ENCODE results near the gene CD69.
"Not testable (repeated sequence)": the region's sequence is repeated elsewhere in the genome, so short reads cannot be mapped to it uniquely, and the experiment has no call there.

CD69 gene

DNA sequence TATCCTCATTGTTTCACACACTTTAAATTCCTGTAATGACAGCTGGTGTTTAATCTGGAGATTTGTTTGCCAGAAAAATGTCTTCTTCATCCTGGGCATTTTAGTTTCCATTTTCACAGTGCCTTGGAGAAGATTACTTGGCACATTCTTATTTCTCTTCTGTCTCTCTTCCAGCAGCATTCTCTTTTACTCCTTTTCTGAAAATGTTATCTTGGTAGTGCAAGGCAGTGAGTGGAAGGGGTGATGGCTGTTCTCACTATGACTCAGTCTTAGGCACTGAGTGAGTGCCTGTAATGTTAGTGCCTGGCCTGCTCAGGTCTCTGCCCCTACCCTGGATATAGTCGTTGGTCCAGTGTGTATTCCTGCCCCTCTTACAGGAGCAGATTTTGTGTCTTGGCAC is 40.9 kb downstream of the CD69 start:
- TF ChIP-seq GLIS3 (CRISPR knock-in tag; IDR thresholded peaks at IDR 0.05) (no peak), ZNF8 (CRISPR knock-in tag; IDR thresholded peaks at IDR 0.05) (no peak), OSR1 (CRISPR knock-in tag; IDR thresholded peaks at IDR 0.05) (no peak), ZNF565 (CRISPR knock-in tag; conservative IDR thresholded peaks at IDR 0.05; ENCODE audit: low read depth) (no peak), TCF4 (CRISPR knock-in tag; IDR thresholded peaks at IDR 0.05; ENCODE audit: borderline replicate concordance) (no peak), ZFP3 (CRISPR knock-in tag; IDR thresholded peaks at IDR 0.05) (no peak), RARB (CRISPR knock-in tag; IDR thresholded peaks at IDR 0.05) (no peak)
- TF ChIP-seq, protein P1, sequence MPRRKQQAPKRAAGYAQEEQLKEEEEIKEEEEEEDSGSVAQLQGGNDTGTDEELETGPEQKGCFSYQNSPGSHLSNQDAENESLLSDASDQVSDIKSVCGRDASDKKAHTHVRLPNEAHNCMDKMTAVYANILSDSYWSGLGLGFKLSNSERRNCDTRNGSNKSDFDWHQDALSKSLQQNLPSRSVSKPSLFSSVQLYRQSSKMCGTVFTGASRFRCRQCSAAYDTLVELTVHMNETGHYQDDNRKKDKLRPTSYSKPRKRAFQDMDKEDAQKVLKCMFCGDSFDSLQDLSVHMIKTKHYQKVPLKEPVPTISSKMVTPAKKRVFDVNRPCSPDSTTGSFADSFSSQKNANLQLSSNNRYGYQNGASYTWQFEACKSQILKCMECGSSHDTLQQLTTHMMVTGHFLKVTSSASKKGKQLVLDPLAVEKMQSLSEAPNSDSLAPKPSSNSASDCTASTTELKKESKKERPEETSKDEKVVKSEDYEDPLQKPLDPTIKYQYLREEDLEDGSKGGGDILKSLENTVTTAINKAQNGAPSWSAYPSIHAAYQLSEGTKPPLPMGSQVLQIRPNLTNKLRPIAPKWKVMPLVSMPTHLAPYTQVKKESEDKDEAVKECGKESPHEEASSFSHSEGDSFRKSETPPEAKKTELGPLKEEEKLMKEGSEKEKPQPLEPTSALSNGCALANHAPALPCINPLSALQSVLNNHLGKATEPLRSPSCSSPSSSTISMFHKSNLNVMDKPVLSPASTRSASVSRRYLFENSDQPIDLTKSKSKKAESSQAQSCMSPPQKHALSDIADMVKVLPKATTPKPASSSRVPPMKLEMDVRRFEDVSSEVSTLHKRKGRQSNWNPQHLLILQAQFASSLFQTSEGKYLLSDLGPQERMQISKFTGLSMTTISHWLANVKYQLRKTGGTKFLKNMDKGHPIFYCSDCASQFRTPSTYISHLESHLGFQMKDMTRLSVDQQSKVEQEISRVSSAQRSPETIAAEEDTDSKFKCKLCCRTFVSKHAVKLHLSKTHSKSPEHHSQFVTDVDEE (CRISPR knock-in tag; IDR thresholded peaks at IDR 0.05): no peak
- TF ChIP-seq, protein P2, sequence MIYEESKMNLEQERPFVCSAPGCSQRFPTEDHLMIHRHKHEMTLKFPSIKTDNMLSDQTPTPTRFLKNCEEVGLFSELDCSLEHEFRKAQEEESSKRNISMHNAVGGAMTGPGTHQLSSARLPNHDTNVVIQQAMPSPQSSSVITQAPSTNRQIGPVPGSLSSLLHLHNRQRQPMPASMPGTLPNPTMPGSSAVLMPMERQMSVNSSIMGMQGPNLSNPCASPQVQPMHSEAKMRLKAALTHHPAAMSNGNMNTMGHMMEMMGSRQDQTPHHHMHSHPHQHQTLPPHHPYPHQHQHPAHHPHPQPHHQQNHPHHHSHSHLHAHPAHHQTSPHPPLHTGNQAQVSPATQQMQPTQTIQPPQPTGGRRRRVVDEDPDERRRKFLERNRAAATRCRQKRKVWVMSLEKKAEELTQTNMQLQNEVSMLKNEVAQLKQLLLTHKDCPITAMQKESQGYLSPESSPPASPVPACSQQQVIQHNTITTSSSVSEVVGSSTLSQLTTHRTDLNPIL (CRISPR knock-in tag; IDR thresholded peaks at IDR 0.05; ENCODE audit: low read depth): no peak
- TF ChIP-seq, protein P3, sequence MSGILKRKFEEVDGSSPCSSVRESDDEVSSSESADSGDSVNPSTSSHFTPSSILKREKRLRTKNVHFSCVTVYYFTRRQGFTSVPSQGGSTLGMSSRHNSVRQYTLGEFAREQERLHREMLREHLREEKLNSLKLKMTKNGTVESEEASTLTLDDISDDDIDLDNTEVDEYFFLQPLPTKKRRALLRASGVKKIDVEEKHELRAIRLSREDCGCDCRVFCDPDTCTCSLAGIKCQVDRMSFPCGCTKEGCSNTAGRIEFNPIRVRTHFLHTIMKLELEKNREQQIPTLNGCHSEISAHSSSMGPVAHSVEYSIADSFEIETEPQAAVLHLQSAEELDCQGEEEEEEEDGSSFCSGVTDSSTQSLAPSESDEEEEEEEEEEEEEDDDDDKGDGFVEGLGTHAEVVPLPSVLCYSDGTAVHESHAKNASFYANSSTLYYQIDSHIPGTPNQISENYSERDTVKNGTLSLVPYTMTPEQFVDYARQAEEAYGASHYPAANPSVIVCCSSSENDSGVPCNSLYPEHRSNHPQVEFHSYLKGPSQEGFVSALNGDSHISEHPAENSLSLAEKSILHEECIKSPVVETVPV (CRISPR knock-in tag; IDR thresholded peaks at IDR 0.05): no peak
- ATAC-seq: no peak

DNA sequence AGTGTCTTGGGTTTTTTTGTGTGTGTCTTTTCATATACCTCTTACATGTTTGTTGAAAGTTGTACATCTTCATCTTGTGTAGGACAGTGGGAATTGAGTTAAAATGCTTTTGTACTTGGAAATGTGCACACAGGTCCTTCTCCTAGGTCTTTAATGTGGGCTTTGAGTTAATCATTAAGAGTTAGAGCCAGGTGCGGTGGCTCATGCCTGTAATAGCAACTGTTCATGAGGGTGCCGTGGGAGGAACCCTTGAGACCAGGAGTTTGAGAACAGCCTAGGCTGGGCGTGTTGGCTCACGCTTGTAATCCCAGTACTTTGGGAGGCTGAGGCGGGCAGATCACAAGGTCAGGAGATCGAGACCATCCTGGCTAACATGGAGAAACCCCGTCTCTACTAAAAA is 41.7 kb downstream of the CD69 start:
- TF ChIP-seq ARNTL (CRISPR knock-in tag; IDR thresholded peaks at IDR 0.05; ENCODE audit: borderline replicate concordance, low read depth) (no peak), ZFP30 (CRISPR knock-in tag; IDR thresholded peaks at IDR 0.05) (no peak), BACH2 (CRISPR knock-in tag; IDR thresholded peaks at IDR 0.05; ENCODE audit: borderline replicate concordance) (no peak), ZC3H10 (CRISPR knock-in tag; IDR thresholded peaks at IDR 0.05) (no peak)
- ATAC-seq: no peak

DNA sequence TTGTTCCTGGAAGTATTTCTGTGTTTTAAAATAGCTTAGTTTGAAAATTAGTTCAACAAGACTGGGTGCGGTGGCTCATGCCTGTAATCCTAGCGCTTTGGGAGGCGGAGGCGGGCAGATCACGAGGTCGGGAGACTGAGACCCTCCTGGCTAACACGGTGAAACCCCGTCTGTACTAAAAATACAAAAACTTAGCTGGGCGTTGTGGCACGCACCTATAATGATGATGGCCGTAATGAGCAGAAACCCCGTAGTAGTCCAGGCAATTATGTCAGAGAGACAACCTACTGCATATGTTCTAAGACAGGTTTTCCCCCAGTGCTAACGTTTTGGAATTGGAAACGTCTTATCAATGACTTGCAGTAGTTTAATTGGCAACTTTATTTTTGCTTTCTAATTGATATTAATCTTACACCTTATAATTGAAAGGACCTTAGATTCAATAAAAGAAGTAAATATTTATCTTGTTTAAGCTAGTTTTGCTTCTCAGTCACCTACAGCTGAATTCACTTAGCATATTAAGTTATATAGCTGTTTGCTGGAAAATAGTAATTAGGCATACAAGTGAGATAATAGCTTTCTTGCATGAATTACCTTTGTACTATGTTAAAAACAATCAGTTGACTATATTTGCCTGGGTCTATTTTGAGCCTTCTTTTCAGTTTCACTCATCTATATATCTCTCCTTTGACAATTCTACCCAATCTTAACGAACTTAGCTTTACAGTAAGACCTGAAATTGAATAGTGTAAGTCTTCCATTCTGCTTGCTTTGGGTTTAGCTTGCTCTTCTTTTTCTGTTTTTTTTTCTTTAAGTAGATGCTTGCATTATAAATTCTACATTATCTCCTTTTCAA is 43.4 kb downstream of the CD69 start:
- no peak for TF ChIP-seq OSR1 (CRISPR knock-in tag; IDR thresholded peaks at IDR 0.05)
- TF ChIP-seq ZNF70 (CRISPR knock-in tag; IDR thresholded peaks at IDR 0.05): no peak
- no peak for TF ChIP-seq ARNTL (CRISPR knock-in tag; IDR thresholded peaks at IDR 0.05; ENCODE audit: borderline replicate concordance, low read depth)
- TF ChIP-seq, protein P1 (CRISPR knock-in tag; IDR thresholded peaks at IDR 0.05): no peak
- TF ChIP-seq ZFP3 (CRISPR knock-in tag; IDR thresholded peaks at IDR 0.05): no peak
- TF ChIP-seq ZNF565 (CRISPR knock-in tag; conservative IDR thresholded peaks at IDR 0.05; ENCODE audit: low read depth): no peak

DNA sequence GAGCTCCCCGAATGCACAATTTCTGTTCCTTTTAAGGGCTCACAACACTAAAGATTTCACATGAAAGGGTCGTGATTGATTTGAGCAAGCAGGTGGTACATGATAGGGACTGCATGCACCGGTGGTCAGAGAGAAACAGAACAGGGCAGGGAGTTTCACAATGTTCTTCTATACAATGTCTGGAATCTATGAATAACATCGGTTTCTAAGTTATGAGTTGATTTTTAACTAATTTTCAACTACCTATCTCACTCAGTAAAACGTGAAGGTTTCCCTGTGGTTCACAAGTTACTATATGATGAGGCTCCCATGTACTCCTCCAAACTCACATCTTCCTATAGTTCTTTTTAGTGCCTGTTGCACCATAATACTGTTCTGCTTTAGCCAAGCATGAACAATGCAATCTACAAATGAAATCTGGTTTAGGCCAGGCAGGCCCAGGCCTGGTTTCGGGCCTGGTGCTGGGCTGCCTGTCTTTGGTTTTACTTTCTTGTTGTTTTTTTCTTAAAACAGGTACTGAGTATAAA is 47.6 kb downstream of the CD69 start:
- not testable (repeated sequence) for ATAC-seq

More for the DNA sequence above, 43.4 kb downstream of the CD69 start:
- no peak for ATAC-seq

DNA sequence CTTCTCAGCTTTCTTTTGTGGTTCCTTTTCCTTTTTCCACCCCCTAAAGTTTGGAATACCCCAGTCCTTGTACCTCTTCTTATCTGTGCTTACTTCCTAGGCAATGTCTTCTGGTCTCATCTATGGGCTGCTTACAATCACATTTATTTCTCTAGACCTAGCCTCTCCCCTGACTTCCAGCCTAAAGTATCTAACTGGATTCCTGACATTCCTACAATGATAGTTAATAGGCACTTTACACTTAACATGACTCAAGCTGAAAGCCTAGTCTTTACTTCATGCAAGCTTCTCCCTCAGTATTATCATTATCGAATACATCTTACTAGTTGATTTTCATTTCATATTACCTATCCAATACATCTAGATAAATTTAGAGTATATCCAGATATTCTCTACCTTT is 49.0 kb downstream of the CD69 start:
- no peak for ATAC-seq
- TF ChIP-seq TCF4 (CRISPR knock-in tag; IDR thresholded peaks at IDR 0.05; ENCODE audit: borderline replicate concordance) (no peak), ZNF565 (CRISPR knock-in tag; conservative IDR thresholded peaks at IDR 0.05; ENCODE audit: low read depth) (no peak), ZNF70 (CRISPR knock-in tag; IDR thresholded peaks at IDR 0.05) (no peak), PPARA (CRISPR knock-in tag; IDR thresholded peaks at IDR 0.05; ENCODE audit: borderline replicate concordance) (no peak), ISL1 (CRISPR knock-in tag; IDR thresholded peaks at IDR 0.05) (no peak), BACH2 (CRISPR knock-in tag; IDR thresholded peaks at IDR 0.05; ENCODE audit: borderline replicate concordance) (no peak)
- TF ChIP-seq, protein P3 (CRISPR knock-in tag; IDR thresholded peaks at IDR 0.05): no peak
- TF ChIP-seq, protein P4, sequence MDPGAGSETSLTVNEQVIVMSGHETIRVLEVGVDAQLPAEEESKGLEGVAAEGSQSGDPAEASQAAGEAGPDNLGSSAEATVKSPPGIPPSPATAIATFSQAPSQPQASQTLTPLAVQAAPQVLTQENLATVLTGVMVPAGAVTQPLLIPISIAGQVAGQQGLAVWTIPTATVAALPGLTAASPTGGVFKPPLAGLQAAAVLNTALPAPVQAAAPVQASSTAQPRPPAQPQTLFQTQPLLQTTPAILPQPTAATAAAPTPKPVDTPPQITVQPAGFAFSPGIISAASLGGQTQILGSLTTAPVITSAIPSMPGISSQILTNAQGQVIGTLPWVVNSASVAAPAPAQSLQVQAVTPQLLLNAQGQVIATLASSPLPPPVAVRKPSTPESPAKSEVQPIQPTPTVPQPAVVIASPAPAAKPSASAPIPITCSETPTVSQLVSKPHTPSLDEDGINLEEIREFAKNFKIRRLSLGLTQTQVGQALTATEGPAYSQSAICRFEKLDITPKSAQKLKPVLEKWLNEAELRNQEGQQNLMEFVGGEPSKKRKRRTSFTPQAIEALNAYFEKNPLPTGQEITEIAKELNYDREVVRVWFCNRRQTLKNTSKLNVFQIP (CRISPR knock-in tag; IDR thresholded peaks at IDR 0.05; ENCODE audit: borderline replicate concordance, low read depth): no peak

Measured in SK-N-SH treated with all-trans-retinoic acid at 6 μM for 48 hours (cell line).